Stromal cell of bone marrow (primary cell): ENCODE measurements around the gene CRYBG2.

Experiments used
- DNase-seq: peaks from one replicate; pipeline ENCODE4 v3.0.0-alpha.2; 2012; ENCODE audit warnings: low read depth

Gene CRYBG2

GRCh38 chr1:26368486-26368885 lies 14.6 kb upstream of the CRYBG2 start:
- no peak for DNase-seq

GRCh38 chr1:26368006-26368405 lies 14.1 kb upstream of the CRYBG2 start:
- no peak for DNase-seq

- DNase-seq, result no peak
Measured at GRCh38 chr1:26367441-26367840, 13.5 kb upstream of the CRYBG2 start.

- no peak for DNase-seq
Measured at GRCh38 chr1:26364956-26365355, 11.0 kb upstream of the CRYBG2 start.

- peak; percentile 38 for DNase-seq
Measured at GRCh38 chr1:26363549-26364448, 9.9 kb upstream of the CRYBG2 start.

GRCh38 chr1:26362331-26362730 lies 8.4 kb upstream of the CRYBG2 start:
- no peak for DNase-seq

- no peak for DNase-seq
Measured at GRCh38 chr1:26361605-26362122, 7.7 kb upstream of the CRYBG2 start.

- DNase-seq, result no peak
Measured at GRCh38 chr1:26360807-26361604, 7.1 kb upstream of the CRYBG2 start.

- DNase-seq, result no peak
Measured at GRCh38 chr1:26359981-26360806, 6.3 kb upstream of the CRYBG2 start.

- no peak for DNase-seq
Measured at GRCh38 chr1:26358411-26359384, 4.8 kb upstream of the CRYBG2 start.

- DNase-seq, result no peak
Measured at GRCh38 chr1:26357121-26357602, 3.2 kb upstream of the CRYBG2 start.

- DNase-seq, result no peak
Measured at GRCh38 chr1:26356106-26356505, 2.2 kb upstream of the CRYBG2 start.

- no peak for DNase-seq
Measured at GRCh38 chr1:26354972-26355371, 1.0 kb upstream of the CRYBG2 start.

- DNase-seq, result no peak
Measured at GRCh38 chr1:26353210-26353859, 595 bp downstream of the CRYBG2 start.

- DNase-seq, result no peak
Measured at GRCh38 chr1:26352338-26352679, 1.6 kb downstream of the CRYBG2 start.

- DNase-seq, result no peak
Measured at GRCh38 chr1:26351590-26352337, 2.2 kb downstream of the CRYBG2 start.

- DNase-seq, result no peak
Measured at GRCh38 chr1:26350701-26351589, 3.0 kb downstream of the CRYBG2 start.

GRCh38 chr1:26350343-26350700 lies 3.6 kb downstream of the CRYBG2 start:
- DNase-seq, result no peak

- no peak for DNase-seq
Measured at GRCh38 chr1:26349877-26350244, 4.1 kb downstream of the CRYBG2 start.
